Panc1 (cell line): Measurements from ENCODE around the gene SCUBE2. TPM values are rescaled to one million over a fixed set of nuclear protein-coding genes. Genes with fewer than 3 reads are reported as not detected.

Experiments
- ATAC-seq: fragments of 200-7000 bp; cut with Tn5 transposase; 2 replicates; pipeline ENCODE4 v1.9.1; 2020; ENCODE audit warnings: mild to moderate bottlenecking, moderate library complexity
- BruUV-seq: library from RNA; stranded (reverse); fragments of 400-500 nt; replicated peaks from 2 replicates; lab custom pipeline; 2021; lab: Mats Ljungman, UMichigan
- CTCF ChIA-PET: fragments of 300-600 bp; sonication (Branson Sonifier 250); formaldehyde crosslinking; loops from one replicate; lab custom pipeline; 2022; ENCODE audit warnings: antibody characterized with exemption; lab: Charles Lee
- POLR2A ChIA-PET: fragments of 300-600 bp; sonication (Branson Sonifier 250); formaldehyde crosslinking; loops from one replicate; lab custom pipeline; 2022; ENCODE audit warnings: antibody characterized with exemption; lab: Charles Lee
- DNase-seq: peaks from one replicate; pipeline ENCODE4 v3.0.0-alpha.2; 2010; ENCODE audit warnings: low read depth, low spot score
- H3K27ac ChIP-seq: 2 replicates; pipeline ENCODE4 v1.5.1; 2011; ENCODE audit warnings: mild to moderate bottlenecking, low read length, inconsistent platforms
- H3K27me3 ChIP-seq: fragments of 200-500 bp; sonication (Bioruptor generic); 2 replicates; pipeline ENCODE4 v1.6.0; 2014; ENCODE audit warnings: low read length, inconsistent platforms; ENCODE audit not compliant: control insufficient read depth, insufficient read depth
- H3K36me3 ChIP-seq: fragments of 200-500 bp; sonication (Bioruptor generic); 2 replicates; pipeline ENCODE4 v1.5.1; 2014; ENCODE audit warnings: inconsistent platforms, mild to moderate bottlenecking, low read length, moderate library complexity; ENCODE audit not compliant: control insufficient read depth, insufficient read depth
- H3K4me1 ChIP-seq: 2 replicates; pipeline ENCODE4 v1.5.1; 2011; ENCODE audit warnings: inconsistent platforms, mild to moderate bottlenecking, low read length, moderate library complexity; ENCODE audit not compliant: control insufficient read depth, insufficient read depth
- H3K4me3 ChIP-seq, 2 experiments: 2 replicates each; pipeline ENCODE4 v1.5.1; 2011 to 2012; ENCODE audit warnings: low read depth in 2 of 2, low read length in 2 of 2, mild to moderate bottlenecking in 2 of 2, inconsistent platforms in 1 of 2, moderate library complexity in 1 of 2
- H3K9me3 ChIP-seq: fragments of 200-500 bp; sonication (Bioruptor generic); 2 replicates; pipeline ENCODE4 v1.5.1; 2014; ENCODE audit warnings: low read depth, mild to moderate bottlenecking, inconsistent platforms, low read length, moderate library complexity; ENCODE audit not compliant: control insufficient read depth, insufficient read depth
- POLR2AphosphoS5 ChIP-seq: IDR thresholded peaks from 2 replicates; pipeline ENCODE4 v1.6.1; 2012; ENCODE audit warnings: mild to moderate bottlenecking, low read depth, low read length, moderate library complexity
- SIN3A ChIP-seq: IDR thresholded peaks from 2 replicates; pipeline ENCODE4 v1.6.1; 2012; ENCODE audit warnings: low read depth, mild to moderate bottlenecking, low read length, moderate library complexity, borderline replicate concordance; ENCODE audit not compliant: insufficient read depth
- TCF7L2 ChIP-seq: IDR thresholded peaks from 2 replicates; pipeline ENCODE4 v1.6.1; 2011; ENCODE audit warnings: mild to moderate bottlenecking, low read depth, low read length, inconsistent platforms
- in situ Hi-C: cut with HindIII; loops from 2 replicates; pipeline ENCODE4 v1.10.0; 2016; ENCODE audit warnings: low sequenced_read_pairs, low pct_unique_long_range_greater_than_20kb
- intact Hi-C: fragments of 100-400 bp; cut with micrococcal nuclease; formaldehyde crosslinking; loops from one replicate; pipeline ENCODE4 v1.10.0; 2022; ENCODE audit not compliant: unreplicated experiment
- total RNA-seq: library from RNA; stranded (reverse); gene quantifications from one replicate; pipeline ENCODE4 v1.2.1, GENCODE V29; 2021; ENCODE audit not compliant: unreplicated experiment
- TF ChIP-seq, protein P1 (sequence below): fragments of 450-650 bp; IDR thresholded peaks from 2 replicates; pipeline ENCODE4 v1.5.1; 2017; ENCODE audit warnings: mild to moderate bottlenecking
- TF ChIP-seq, protein P2 (sequence below), 2 experiments: IDR thresholded peaks; 2 replicates each; pipeline ENCODE4 v1.6.1; 2011 to 2012; ENCODE audit warnings: low read depth in 2 of 2, control low read depth in 1 of 2, low read length in 1 of 2, mild to moderate bottlenecking in 1 of 2, moderate library complexity in 1 of 2; ENCODE audit not compliant: insufficient read depth in 1 of 2

The SCUBE2 gene
- total RNA-seq, 1 experiment from 2014 or later = 2.8 TPM

DNA sequence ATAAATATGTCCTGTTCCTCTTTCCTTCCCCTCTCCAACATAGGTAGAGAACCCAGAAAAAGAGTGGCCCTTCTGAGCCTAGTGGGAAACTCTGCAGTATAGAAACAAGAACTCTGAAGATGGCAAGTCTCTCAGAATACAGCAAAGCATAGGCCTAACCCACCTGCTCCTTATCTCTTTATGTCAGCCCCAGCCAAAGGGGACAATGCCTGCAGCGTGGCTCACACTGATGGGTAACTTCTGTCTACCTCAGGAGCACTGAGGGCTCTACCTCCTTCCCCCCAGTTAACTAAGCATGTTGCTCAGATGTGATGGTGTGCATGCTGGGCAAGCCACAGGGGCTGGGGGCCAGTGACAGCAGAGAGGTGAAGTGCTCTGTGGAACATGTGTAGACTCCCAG lies 82.7 kb downstream of the SCUBE2 start:
- ATAC-seq (no peak), DNase-seq (no peak)
- intact Hi-C loops (no loop called here), in situ Hi-C loops (no loop called here)
- BruUV-seq = no TSS peak
- Histone ChIP-seq H3K36me3 (no peaks in the 10 kb centered on the region), H3K4me3 (no peak overlapping the region), H3K27me3 (no peaks in the 10 kb centered on the region), H3K9me3 (no peaks in the 10 kb centered on the region), H3K27ac (no peak overlapping the region), H3K4me1 (no peaks in the 10 kb centered on the region)
- ChIA-PET CTCF (no interaction called here), POLR2A (no interaction called here)
- TF ChIP-seq TCF7L2 (no peak), POLR2AphosphoS5 (no peak), SIN3A (no peak)
- TF ChIP-seq, protein P1, sequence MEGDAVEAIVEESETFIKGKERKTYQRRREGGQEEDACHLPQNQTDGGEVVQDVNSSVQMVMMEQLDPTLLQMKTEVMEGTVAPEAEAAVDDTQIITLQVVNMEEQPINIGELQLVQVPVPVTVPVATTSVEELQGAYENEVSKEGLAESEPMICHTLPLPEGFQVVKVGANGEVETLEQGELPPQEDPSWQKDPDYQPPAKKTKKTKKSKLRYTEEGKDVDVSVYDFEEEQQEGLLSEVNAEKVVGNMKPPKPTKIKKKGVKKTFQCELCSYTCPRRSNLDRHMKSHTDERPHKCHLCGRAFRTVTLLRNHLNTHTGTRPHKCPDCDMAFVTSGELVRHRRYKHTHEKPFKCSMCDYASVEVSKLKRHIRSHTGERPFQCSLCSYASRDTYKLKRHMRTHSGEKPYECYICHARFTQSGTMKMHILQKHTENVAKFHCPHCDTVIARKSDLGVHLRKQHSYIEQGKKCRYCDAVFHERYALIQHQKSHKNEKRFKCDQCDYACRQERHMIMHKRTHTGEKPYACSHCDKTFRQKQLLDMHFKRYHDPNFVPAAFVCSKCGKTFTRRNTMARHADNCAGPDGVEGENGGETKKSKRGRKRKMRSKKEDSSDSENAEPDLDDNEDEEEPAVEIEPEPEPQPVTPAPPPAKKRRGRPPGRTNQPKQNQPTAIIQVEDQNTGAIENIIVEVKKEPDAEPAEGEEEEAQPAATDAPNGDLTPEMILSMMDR = no peak
- TF ChIP-seq, protein P2, sequence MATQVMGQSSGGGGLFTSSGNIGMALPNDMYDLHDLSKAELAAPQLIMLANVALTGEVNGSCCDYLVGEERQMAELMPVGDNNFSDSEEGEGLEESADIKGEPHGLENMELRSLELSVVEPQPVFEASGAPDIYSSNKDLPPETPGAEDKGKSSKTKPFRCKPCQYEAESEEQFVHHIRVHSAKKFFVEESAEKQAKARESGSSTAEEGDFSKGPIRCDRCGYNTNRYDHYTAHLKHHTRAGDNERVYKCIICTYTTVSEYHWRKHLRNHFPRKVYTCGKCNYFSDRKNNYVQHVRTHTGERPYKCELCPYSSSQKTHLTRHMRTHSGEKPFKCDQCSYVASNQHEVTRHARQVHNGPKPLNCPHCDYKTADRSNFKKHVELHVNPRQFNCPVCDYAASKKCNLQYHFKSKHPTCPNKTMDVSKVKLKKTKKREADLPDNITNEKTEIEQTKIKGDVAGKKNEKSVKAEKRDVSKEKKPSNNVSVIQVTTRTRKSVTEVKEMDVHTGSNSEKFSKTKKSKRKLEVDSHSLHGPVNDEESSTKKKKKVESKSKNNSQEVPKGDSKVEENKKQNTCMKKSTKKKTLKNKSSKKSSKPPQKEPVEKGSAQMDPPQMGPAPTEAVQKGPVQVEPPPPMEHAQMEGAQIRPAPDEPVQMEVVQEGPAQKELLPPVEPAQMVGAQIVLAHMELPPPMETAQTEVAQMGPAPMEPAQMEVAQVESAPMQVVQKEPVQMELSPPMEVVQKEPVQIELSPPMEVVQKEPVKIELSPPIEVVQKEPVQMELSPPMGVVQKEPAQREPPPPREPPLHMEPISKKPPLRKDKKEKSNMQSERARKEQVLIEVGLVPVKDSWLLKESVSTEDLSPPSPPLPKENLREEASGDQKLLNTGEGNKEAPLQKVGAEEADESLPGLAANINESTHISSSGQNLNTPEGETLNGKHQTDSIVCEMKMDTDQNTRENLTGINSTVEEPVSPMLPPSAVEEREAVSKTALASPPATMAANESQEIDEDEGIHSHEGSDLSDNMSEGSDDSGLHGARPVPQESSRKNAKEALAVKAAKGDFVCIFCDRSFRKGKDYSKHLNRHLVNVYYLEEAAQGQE (IDR thresholded peaks at IDR 0.05; ENCODE audit: insufficient read depth in 1 of 2, low read depth in 2 of 2, low read length in 1 of 2) = no peak

DNA sequence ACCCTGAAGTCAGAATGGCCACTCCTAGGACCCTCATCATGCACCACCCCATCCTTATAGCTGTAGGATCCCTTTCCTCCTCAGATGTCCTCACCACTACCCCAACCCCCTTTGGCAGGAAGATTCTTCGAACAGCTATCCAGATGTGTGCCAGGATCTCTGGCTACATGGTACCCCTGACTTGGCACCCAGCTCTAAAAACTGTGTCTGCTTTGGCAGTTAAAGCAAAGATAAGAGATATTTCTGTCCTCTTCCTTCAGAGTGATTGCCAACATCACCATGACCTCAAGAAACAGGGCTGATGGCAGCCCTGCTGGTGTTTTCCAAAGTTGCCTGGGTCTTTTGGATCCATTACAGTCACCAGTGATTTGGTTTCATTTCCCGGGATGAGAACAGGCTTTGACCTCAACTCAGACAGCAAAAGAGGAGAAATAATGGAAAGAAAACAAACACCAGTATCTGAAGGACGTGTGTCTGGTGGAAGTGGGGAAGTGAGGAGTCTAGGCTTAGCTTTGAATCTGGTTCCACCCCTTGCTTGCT lies 83.3 kb downstream of the SCUBE2 start:
- ATAC-seq (no peak), DNase-seq (no peak)
- H3K36me3 ChIP-seq = no peaks in the 10 kb centered on the region
- ChIA-PET CTCF (no interaction called here), POLR2A (no interaction called here)
- H3K4me3 ChIP-seq = no peak overlapping the region
- no peaks in the 10 kb centered on the region for H3K9me3 ChIP-seq
- TF ChIP-seq POLR2AphosphoS5 (no peak), SIN3A (no peak), TCF7L2 (no peak)
- TF ChIP-seq, protein P1 = no peak
- TF ChIP-seq, protein P2 (IDR thresholded peaks at IDR 0.05; ENCODE audit: insufficient read depth in 1 of 2, low read depth in 2 of 2, low read length in 1 of 2) = no peak
- H3K27me3 ChIP-seq = no peaks in the 10 kb centered on the region
- in situ Hi-C loops = no loop called here
- H3K4me1 ChIP-seq = peaks cover 3% of the 10 kb centered on the region
- BruUV-seq = no TSS peak
- intact Hi-C loops = no loop called here
- H3K27ac ChIP-seq = no peak overlapping the region
